Mesothelial cell of epicardium (in vitro differentiated cells): ENCODE data around the gene GJA9. TPM values are rescaled to one million over a fixed set of nuclear protein-coding genes. Genes with fewer than 3 reads are reported as not detected.

Experiments
- DNase-seq, 2 experiments: peaks; one replicate each; pipeline ENCODE4 v3.0.0; 2021; ENCODE audit warnings: low spot score in 2 of 2; ENCODE audit not compliant: unreplicated experiment in 2 of 2
- H3K27ac Mint-ChIP-seq: 2 replicates; pipeline ENCODE4 v1.8.0; 2021; ENCODE audit warnings: mixed read lengths
- H3K27me3 Mint-ChIP-seq: 2 replicates; pipeline ENCODE4 v1.8.0; 2021; ENCODE audit warnings: low read depth, mixed read lengths
- H3K36me3 Mint-ChIP-seq: 2 replicates; pipeline ENCODE4 v1.8.0; 2021; ENCODE audit warnings: mixed read lengths
- H3K4me1 Mint-ChIP-seq: 2 replicates; pipeline ENCODE4 v1.8.0; 2021; ENCODE audit warnings: mixed read lengths
- H3K4me3 Mint-ChIP-seq: 2 replicates; pipeline ENCODE4 v1.8.0; 2021; ENCODE audit warnings: mild to moderate bottlenecking, moderate library complexity, mixed read lengths
- H3K9me3 Mint-ChIP-seq: 2 replicates; pipeline ENCODE4 v1.8.0; 2021; ENCODE audit warnings: mixed read lengths
- total RNA-seq: library from RNA; stranded (reverse); gene quantifications from 3 replicates; pipeline ENCODE4 v1.2.1, GENCODE V29; 2021
- TF ChIP-seq, protein P1 (sequence below): fragments of 200-600 bp; sonication (generic); IDR thresholded peaks from one replicate; pipeline ENCODE4 v1.5.0; 2021; ENCODE audit warnings: antibody characterized with exemption; ENCODE audit not compliant: unreplicated experiment

GJA9 gene
- total RNA-seq, 1 donor from 2014 or later = not detected

DNA sequence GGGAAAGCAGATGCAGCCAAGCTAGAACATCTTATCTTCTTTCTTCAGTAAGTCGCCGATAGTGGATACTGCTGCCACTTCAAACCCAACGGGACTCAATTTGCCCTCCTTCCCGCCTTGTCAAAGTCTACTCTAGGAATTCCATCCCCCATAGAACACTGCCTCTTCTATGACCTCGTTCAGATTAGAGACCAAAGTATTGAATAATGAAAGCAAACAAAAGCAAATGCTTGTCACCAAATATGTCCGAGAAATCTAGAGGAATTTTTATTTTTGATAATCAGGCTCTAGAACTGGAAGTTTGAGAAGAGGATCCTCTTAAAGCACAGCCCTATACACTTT, 21.0 kb downstream of the GJA9 start:
- H3K36me3 Mint-ChIP-seq = peaks cover 5% of the 10 kb centered on the region
- H3K27me3 Mint-ChIP-seq = no peaks in the 10 kb centered on the region
- TF ChIP-seq, protein P1, sequence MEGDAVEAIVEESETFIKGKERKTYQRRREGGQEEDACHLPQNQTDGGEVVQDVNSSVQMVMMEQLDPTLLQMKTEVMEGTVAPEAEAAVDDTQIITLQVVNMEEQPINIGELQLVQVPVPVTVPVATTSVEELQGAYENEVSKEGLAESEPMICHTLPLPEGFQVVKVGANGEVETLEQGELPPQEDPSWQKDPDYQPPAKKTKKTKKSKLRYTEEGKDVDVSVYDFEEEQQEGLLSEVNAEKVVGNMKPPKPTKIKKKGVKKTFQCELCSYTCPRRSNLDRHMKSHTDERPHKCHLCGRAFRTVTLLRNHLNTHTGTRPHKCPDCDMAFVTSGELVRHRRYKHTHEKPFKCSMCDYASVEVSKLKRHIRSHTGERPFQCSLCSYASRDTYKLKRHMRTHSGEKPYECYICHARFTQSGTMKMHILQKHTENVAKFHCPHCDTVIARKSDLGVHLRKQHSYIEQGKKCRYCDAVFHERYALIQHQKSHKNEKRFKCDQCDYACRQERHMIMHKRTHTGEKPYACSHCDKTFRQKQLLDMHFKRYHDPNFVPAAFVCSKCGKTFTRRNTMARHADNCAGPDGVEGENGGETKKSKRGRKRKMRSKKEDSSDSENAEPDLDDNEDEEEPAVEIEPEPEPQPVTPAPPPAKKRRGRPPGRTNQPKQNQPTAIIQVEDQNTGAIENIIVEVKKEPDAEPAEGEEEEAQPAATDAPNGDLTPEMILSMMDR = no peak
- peak overlapping the region; percentile 86 for H3K27ac Mint-ChIP-seq
- H3K9me3 Mint-ChIP-seq = no peaks in the 10 kb centered on the region
- peaks cover 32% of the 10 kb centered on the region for H3K4me1 Mint-ChIP-seq
- no peak for DNase-seq
- peak overlapping the region; percentile 87 for H3K4me3 Mint-ChIP-seq

GRCh38 chr1:38859561-38860453, 21.6 kb downstream of the GJA9 start, which contains the start of gene RRAGC:
Gene RRAGC (minus strand): TSS chr1:38859772. CDS start chr1:38859646, 126 bp downstream.
- Mint-ChIP-seq H3K36me3 (peaks cover 10% of the 10 kb centered on the region), H3K4me3 (peak within 1 kb of the TSS; percentile 87), H3K9me3 (no peaks in the 10 kb centered on the region), H3K27me3 (no peaks in the 10 kb centered on the region), H3K27ac (peak within 1 kb of the TSS; percentile 95), H3K4me1 (peaks cover 32% of the 10 kb centered on the region)
- TF ChIP-seq, protein P1 = no peak
- peak; percentile 97 to 98 for DNase-seq

GRCh38 chr1:38858833-38859560, 22.4 kb downstream of the GJA9 start:
- TF ChIP-seq, protein P1 = no peak

GRCh38 chr1:38852780-38853179, 28.6 kb downstream of the GJA9 start:
- H3K27me3 Mint-ChIP-seq = no peaks in the 10 kb centered on the region
- H3K9me3 Mint-ChIP-seq = no peaks in the 10 kb centered on the region
- H3K4me3 Mint-ChIP-seq = no peak overlapping the region
- peaks cover 33% of the 10 kb centered on the region for H3K36me3 Mint-ChIP-seq
- DNase-seq = no peak
- TF ChIP-seq, protein P1 = no peak
- peaks cover 9% of the 10 kb centered on the region for H3K4me1 Mint-ChIP-seq
- H3K27ac Mint-ChIP-seq = no peak overlapping the region

More at GRCh38 chr1:38858833-38859560, 22.4 kb downstream of the GJA9 start:
- Mint-ChIP-seq H3K27me3 (no peaks in the 10 kb centered on the region), H3K27ac (peak overlapping the region; percentile 95), H3K4me1 (peaks cover 32% of the 10 kb centered on the region), H3K4me3 (peak overlapping the region; percentile 87), H3K9me3 (no peaks in the 10 kb centered on the region), H3K36me3 (peaks cover 12% of the 10 kb centered on the region)
- DNase-seq = peak in 1 of 2 experiments; percentile 19

DNA sequence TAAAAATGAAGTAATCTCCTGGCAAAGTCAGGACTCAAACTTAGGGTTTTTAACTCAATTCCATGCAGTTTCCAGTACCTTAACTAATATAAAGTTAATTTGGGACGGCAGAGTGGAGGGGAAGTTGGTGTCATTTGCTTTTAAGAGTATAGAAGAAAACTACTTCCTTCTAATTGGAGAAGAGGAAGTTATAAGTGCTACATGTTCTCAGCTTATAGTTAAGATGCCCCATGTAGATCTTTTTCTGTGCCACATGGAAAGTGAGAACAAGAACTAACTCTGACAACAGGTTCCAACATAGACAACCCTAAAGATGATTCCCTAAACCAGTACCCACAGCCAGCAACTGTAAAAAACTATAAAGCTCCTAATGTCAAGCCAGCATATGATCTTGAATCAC, 33.3 kb downstream of the GJA9 start:
- Mint-ChIP-seq H3K27ac (no peak overlapping the region), H3K36me3 (peaks cover 44% of the 10 kb centered on the region), H3K27me3 (no peaks in the 10 kb centered on the region), H3K4me1 (no peaks in the 10 kb centered on the region), H3K9me3 (peaks cover 5% of the 10 kb centered on the region), H3K4me3 (no peak overlapping the region)
- TF ChIP-seq, protein P1 = no peak
- no peak for DNase-seq
